Hepatocyte (in vitro differentiated cells): Measurements from ENCODE around the gene FBXO47.

ENCODE experiments used
- CTCF ChIP-seq: fragments of 200-600 bp; sonication (generic); IDR thresholded peaks from 2 replicates; pipeline ENCODE4 v1.5.1; 2016; ENCODE audit warnings: antibody characterized with exemption, mild to moderate bottlenecking; ENCODE audit not compliant: poor library complexity
- EZH2 ChIP-seq: fragments of 200-600 bp; sonication (generic); IDR thresholded peaks from 2 replicates; pipeline ENCODE4 v1.6.1; 2016; ENCODE audit warnings: antibody characterized with exemption, mild to moderate bottlenecking, borderline replicate concordance
- EZH2phosphoT487 ChIP-seq: fragments of 200-600 bp; sonication (generic); IDR thresholded peaks from one replicate; pipeline ENCODE4 v1.6.1; 2018; ENCODE audit warnings: antibody characterized with exemption, mild to moderate bottlenecking, low read depth, moderate library complexity; ENCODE audit not compliant: unreplicated experiment, severe bottlenecking

GRCh38 chr17:38908676-38909181 is 58.5 kb downstream of the FBXO47 start:
- TF ChIP-seq CTCF, result no peak
- no peak for TF ChIP-seq EZH2
- no peak for TF ChIP-seq EZH2phosphoT487
